ENCODE measurements around the gene PHGDH.

DNA sequence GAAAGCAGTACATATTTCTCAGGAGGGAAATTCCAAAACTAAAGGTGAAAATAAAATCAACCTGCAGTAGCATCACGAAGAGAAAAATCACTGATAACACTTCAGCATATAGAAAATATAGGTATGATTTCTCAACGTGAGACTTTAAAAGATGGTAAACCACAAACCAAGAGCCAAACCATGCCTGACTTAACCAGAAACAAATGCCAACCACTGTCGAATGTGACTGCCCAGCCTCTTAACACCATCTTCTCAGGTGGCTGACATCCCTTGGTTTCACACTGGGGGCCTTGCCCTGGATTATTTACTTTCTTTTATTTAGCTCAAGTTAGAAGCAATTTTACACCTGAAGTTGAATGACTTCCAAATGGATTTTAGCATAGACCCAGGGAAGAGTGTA lies 46.9 kb downstream of the PHGDH start:
- TF ChIP-seq, protein P1, sequence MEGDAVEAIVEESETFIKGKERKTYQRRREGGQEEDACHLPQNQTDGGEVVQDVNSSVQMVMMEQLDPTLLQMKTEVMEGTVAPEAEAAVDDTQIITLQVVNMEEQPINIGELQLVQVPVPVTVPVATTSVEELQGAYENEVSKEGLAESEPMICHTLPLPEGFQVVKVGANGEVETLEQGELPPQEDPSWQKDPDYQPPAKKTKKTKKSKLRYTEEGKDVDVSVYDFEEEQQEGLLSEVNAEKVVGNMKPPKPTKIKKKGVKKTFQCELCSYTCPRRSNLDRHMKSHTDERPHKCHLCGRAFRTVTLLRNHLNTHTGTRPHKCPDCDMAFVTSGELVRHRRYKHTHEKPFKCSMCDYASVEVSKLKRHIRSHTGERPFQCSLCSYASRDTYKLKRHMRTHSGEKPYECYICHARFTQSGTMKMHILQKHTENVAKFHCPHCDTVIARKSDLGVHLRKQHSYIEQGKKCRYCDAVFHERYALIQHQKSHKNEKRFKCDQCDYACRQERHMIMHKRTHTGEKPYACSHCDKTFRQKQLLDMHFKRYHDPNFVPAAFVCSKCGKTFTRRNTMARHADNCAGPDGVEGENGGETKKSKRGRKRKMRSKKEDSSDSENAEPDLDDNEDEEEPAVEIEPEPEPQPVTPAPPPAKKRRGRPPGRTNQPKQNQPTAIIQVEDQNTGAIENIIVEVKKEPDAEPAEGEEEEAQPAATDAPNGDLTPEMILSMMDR (IDR thresholded peaks at IDR 0.05) = no peak
- no peak for TF ChIP-seq POLR2A (IDR thresholded peaks at IDR 0.05)
